ENCODE data around the gene CRPPA. TPM values are rescaled to one million over a fixed set of nuclear protein-coding genes. Genes with fewer than 3 reads are reported as not detected.
A peak's percentile ranks its signal among the peaks of the same experiment; 100 is the strongest.

The CRPPA gene
- total and polyA plus RNA-seq, 7 donors: 0.30 to 4.1 (median 2.2) TPM

DNA sequence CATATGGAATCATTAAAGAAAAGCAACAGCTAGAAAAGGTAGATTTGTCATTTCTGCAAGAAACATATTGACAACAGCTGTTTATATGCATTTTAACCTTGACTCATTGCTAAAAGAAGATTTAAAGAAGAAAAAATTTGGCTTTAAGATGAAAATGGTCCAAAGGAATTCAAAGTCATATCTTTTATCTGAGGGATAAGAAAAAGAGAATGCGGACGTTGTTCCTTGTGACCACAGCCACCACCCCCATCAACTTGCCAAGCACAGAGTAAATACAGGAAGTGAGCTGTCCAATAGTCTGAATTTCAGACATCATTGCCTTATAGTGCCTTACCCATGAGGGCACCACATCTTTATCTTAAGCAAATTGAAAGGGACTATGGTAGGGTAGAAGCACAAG is 7.3 kb upstream of the CRPPA start:
- no peak overlapping the region for H3K4me3 ChIP-seq
- H3K27me3 ChIP-seq (ENCODE audit: insufficient read depth in 3 of 3, low read length in 2 of 3): no peaks in the 10 kb centered on the region
- H3K36me3 ChIP-seq (ENCODE audit: insufficient read depth in 1 of 2, low read depth in 1 of 2): no peaks in the 10 kb centered on the region
- intact Hi-C loops (cut with DNase I): loop anchor here in 1 of 2 donors (10.0 kb wide), 1 partner anchor 354 kb away; no protein-coding TSS in a partner anchor
- DNase-seq (no peak), ATAC-seq (no peak)
- H3K9me3 ChIP-seq: no peaks in the 10 kb centered on the region
- H3K4me1 ChIP-seq: no peaks in the 10 kb centered on the region
- no peak overlapping the region for H3K27ac ChIP-seq
- TF ChIP-seq, protein P1, sequence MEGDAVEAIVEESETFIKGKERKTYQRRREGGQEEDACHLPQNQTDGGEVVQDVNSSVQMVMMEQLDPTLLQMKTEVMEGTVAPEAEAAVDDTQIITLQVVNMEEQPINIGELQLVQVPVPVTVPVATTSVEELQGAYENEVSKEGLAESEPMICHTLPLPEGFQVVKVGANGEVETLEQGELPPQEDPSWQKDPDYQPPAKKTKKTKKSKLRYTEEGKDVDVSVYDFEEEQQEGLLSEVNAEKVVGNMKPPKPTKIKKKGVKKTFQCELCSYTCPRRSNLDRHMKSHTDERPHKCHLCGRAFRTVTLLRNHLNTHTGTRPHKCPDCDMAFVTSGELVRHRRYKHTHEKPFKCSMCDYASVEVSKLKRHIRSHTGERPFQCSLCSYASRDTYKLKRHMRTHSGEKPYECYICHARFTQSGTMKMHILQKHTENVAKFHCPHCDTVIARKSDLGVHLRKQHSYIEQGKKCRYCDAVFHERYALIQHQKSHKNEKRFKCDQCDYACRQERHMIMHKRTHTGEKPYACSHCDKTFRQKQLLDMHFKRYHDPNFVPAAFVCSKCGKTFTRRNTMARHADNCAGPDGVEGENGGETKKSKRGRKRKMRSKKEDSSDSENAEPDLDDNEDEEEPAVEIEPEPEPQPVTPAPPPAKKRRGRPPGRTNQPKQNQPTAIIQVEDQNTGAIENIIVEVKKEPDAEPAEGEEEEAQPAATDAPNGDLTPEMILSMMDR (IDR thresholded peaks at IDR 0.05): no peak
- 79 to 83% (median 83%) methylated on average over 2 of the region's 2 CpGs for WGBS, 3 donors

GRCh38 chr7:16428182-16428581 is 6.8 kb upstream of the CRPPA start:
- TF ChIP-seq, protein P1 (IDR thresholded peaks at IDR 0.05): no peak
- no peak overlapping the region for H3K27ac ChIP-seq
- ATAC-seq (no peak), DNase-seq (no peak)
- intact Hi-C loops (cut with DNase I): loop anchor here in 1 of 2 donors (10.0 kb wide), 1 partner anchor 353 kb away; no protein-coding TSS in a partner anchor
- no peaks in the 10 kb centered on the region for H3K36me3 ChIP-seq (ENCODE audit: insufficient read depth in 1 of 2, low read depth in 1 of 2)
- no peaks in the 10 kb centered on the region for H3K27me3 ChIP-seq (ENCODE audit: insufficient read depth in 3 of 3, low read length in 2 of 3)
- H3K4me3 ChIP-seq: no peak overlapping the region
- no peaks in the 10 kb centered on the region for H3K4me1 ChIP-seq
- H3K9me3 ChIP-seq: no peaks in the 10 kb centered on the region

DNA sequence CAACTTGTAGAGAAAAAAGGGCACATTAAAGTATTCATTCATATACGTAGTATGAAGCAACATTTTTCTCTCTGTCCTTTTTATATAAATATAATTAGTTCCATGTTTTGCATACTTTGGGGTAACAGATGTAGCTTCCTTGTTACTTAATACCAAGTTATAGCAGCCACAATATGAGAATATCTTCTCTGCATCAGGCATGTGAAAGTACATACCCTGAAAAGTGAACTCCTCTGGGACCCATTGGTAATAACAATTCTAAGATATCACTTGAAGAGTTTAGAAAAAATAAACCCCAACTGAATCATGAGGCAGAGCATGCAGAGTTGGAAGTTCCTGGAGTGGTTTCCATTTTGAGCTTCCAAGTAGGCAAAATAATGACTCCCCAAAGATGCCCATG is 2.4 kb upstream of the CRPPA start:
- Histone ChIP-seq H3K4me1 (peaks cover 12% of the 10 kb centered on the region), H3K9me3 (no peaks in the 10 kb centered on the region), H3K4me3 (no peak overlapping the region), H3K27me3 (ENCODE audit: insufficient read depth in 3 of 3, low read length in 2 of 3) (no peaks in the 10 kb centered on the region), H3K36me3 (ENCODE audit: insufficient read depth in 1 of 2, low read depth in 1 of 2) (no peaks in the 10 kb centered on the region), H3K27ac (no peak overlapping the region)
- no peak for DNase-seq
- WGBS, 3 donors: 47 to 90% (median 51%) methylated on average over 1 of the region's 1 CpG
- intact Hi-C loops (cut with DNase I): loop anchor here in 1 of 2 donors (10.0 kb wide), 1 partner anchor 349 kb away; no protein-coding TSS in a partner anchor
- ATAC-seq: no peak
- TF ChIP-seq, protein P1 (IDR thresholded peaks at IDR 0.05): no peak

DNA sequence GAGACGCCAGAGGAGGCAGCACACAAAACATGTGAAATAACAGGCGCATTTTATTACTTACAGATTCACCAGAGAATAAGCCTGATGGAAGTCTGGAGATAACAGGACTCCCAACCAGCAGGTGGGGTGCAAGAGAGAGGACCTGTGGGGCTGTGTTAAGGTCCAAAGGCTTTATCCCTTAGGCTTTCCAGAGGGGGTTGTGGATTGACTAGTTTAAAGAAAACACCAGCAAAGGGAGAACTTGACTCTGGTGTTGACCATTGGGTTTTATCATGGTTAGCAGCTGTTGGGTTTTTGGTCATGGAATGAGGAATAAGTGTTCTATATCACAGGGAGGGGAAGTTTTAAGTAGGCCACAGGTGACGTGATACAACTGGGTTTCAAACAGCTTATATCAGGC is 1.6 kb upstream of the CRPPA start:
- H3K36me3 ChIP-seq (ENCODE audit: insufficient read depth in 1 of 2, low read depth in 1 of 2): no peaks in the 10 kb centered on the region
- DNase-seq (no peak), ATAC-seq (no peak)
- H3K4me3 ChIP-seq: no peak overlapping the region
- intact Hi-C loops (cut with DNase I): loop anchor here in 1 of 2 donors (10.0 kb wide), 1 partner anchor 348 kb away; no protein-coding TSS in a partner anchor
- H3K27me3 ChIP-seq (ENCODE audit: insufficient read depth in 3 of 3, low read length in 2 of 3): no peaks in the 10 kb centered on the region
- H3K4me1 ChIP-seq: peaks cover 12% of the 10 kb centered on the region
- no peaks in the 10 kb centered on the region for H3K9me3 ChIP-seq
- H3K27ac ChIP-seq: peak overlapping the region; percentile 96
- WGBS, 3 donors: 87 to 91% (median 88%) methylated on average over 3 of the region's 3 CpGs
- TF ChIP-seq, protein P1 (IDR thresholded peaks at IDR 0.05): no peak

DNA sequence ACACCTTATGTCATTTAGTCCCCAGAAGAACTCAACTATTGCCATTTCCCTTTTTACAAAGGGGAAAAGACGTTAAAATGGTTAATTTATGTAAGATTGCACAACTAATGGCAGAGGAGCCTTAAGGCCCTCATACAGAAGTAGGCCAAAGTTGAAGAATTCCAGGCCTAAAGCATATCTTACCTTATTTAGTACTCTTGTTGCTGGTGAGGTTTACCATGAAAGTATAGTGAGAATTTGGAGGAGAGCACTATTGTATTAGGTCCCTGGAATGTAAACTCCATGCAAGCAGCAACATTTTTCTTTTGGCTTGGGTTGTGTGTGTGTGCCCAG is 731 bp upstream of the CRPPA start:
- 38 to 48% (median 46%) methylated on average over 1 of the region's 1 CpG for WGBS, 3 donors
- H3K27ac ChIP-seq: peak overlapping the region; percentile 96
- DNase-seq: no peak
- no peaks in the 10 kb centered on the region for H3K9me3 ChIP-seq
- no peaks in the 10 kb centered on the region for H3K27me3 ChIP-seq (ENCODE audit: insufficient read depth in 3 of 3, low read length in 2 of 3)
- no peak for ATAC-seq
- no peaks in the 10 kb centered on the region for H3K36me3 ChIP-seq (ENCODE audit: insufficient read depth in 1 of 2, low read depth in 1 of 2)
- peak overlapping the region; percentile 88 for H3K4me3 ChIP-seq
- H3K4me1 ChIP-seq: peaks cover 12% of the 10 kb centered on the region
- TF ChIP-seq, protein P1 (IDR thresholded peaks at IDR 0.05): no peak
- intact Hi-C loops (cut with DNase I): loop anchor here in 1 of 2 donors (10.0 kb wide), 1 partner anchor 347 kb away; no protein-coding TSS in a partner anchor
